H1 (cell line): ENCODE measurements around the gene FBH1. TPM values are rescaled to one million over a fixed set of nuclear protein-coding genes. Genes with fewer than 3 reads are reported as not detected.

Experiments used
- CBX5 ChIP-seq: fragments of 300-800, 300-1000 bp; sonication (generic); IDR thresholded peaks from 2 replicates; pipeline ENCODE4 v1.7.1; 2016; ENCODE audit warnings: antibody characterized with exemption, low read length, low read depth
- CHD1 ChIP-seq: IDR thresholded peaks from 2 replicates; pipeline ENCODE4 v1.6.1; 2012; ENCODE audit warnings: low read depth, low read length, improper control_type of control experiment
- CHD7 ChIP-seq: fragments of 300-600 bp; sonication (generic); IDR thresholded peaks from 2 replicates; pipeline ENCODE4 v1.7.1; 2012; ENCODE audit warnings: low read length, moderate library complexity, mild to moderate bottlenecking, inconsistent platforms; ENCODE audit not compliant: insufficient replicate concordance
- EZH2 ChIP-seq: fragments of 200-600 bp; sonication (generic); IDR thresholded peaks from 2 replicates; pipeline ENCODE4 v1.7.1; 2012; ENCODE audit warnings: low read depth, mild to moderate bottlenecking, moderate library complexity, low read length, inconsistent platforms; ENCODE audit not compliant: severe bottlenecking
- JUN ChIP-seq: IDR thresholded peaks from 2 replicates; pipeline ENCODE4 v1.6.1; 2011; ENCODE audit warnings: low read depth, mild to moderate bottlenecking, improper control_type of control experiment, low read length
- KDM4A ChIP-seq: IDR thresholded peaks from one replicate; pipeline ENCODE4 v1.7.1; 2012; ENCODE audit warnings: low read depth, mild to moderate bottlenecking, moderate library complexity, low read length, inconsistent platforms; ENCODE audit not compliant: severe bottlenecking
- POLR2A ChIP-seq, 2 experiments: IDR thresholded peaks; 1 replicate in 1 of 2; 2 replicates in 1 of 2; pipeline ENCODE4 v1.6.1; 2011; ENCODE audit warnings: low read depth in 2 of 2, low read length in 2 of 2, mild to moderate bottlenecking in 2 of 2; ENCODE audit errors: control extremely low read depth in 1 of 2
- TAF7 ChIP-seq: optimal IDR thresholded peaks from 2 replicates; pipeline ENCODE3; 2011; ENCODE audit warnings: low read depth, mild to moderate bottlenecking, inconsistent platforms, low read length, moderate library complexity, borderline replicate concordance
- USF2 ChIP-seq: IDR thresholded peaks from 2 replicates; pipeline ENCODE4 v1.6.1; 2011; ENCODE audit warnings: low read length, improper control_type of control experiment
- polyA plus RNA-seq, 7 experiments: library from polyadenylated mRNA; depleted of rRNA in 3 of 7; stranded (reverse) in 5 of 7; unstranded in 2 of 7; fragments of >200 nt in 5 of 7; fragments of 200-250 nt in 2 of 7; gene quantifications; 1 replicate in 5 of 7; 2 replicates in 1 of 7; 4 replicates in 1 of 7; pipeline versions ENCODE4 v1.2.1 to v1.2.3, GENCODE V29; 2011 to 2013; ENCODE audit warnings: missing spikeins in 2 of 7, mixed read lengths in 2 of 7
- total RNA-seq: library from RNA; stranded (reverse); fragmentation: NEBNext Ultra II Directional; extraction: Animal tissue kit (Norgen Biotek cat#: 25700); gene quantifications from 2 replicates; pipeline ENCODE4 v1.2.1, GENCODE V29; 2021

The FBH1 gene
- total and polyA plus RNA-seq, 2 of the 8 experiments (the other 6 are each of a cell fraction or from before 2014, with no cell fraction given), result 31.1 to 51.8 TPM

GRCh38 chr10:5844345-5845055, 45.5 kb upstream of the FBH1 start (continued):
- TF ChIP-seq CHD7 (no peak), CHD1 (no peak), EZH2 (no peak), TAF7 (no peak), POLR2A (IDR thresholded peaks at IDR 0.05; ENCODE audit: control extremely low read depth in 1 of 2, low read depth in 2 of 2, low read length in 2 of 2) (no peak), USF2 (no peak), KDM4A (no peak), JUN (no peak), CBX5 (no peak)
